ENCODE results near the gene AHCY.

GRCh38 chr20:34296468-34296867 lies 6.7 kb downstream of the AHCY start:
- TF ChIP-seq CTCF (IDR thresholded peaks at IDR 0.05), result no peak
- no peak for TF ChIP-seq POLR2A (IDR thresholded peaks at IDR 0.05)

Data from body of pancreas (tissue), 4 donors.